Activated T-helper 1 cell treated with anti-CD3 and anti-CD28 coated beads, Interleukin-12 subunit alpha, Interleukin-12 subunit beta, Interleukin-2, Interleukin-4 antibody, amounts not matched to agents 30 ng/mL and 10 ng/mL and 1 ng/mL, durations not matched to agents 14 hours and 24 hours and 36 hours (primary cell): ENCODE data around the gene LKAAEAR1. TPM values are rescaled to one million over a fixed set of nuclear protein-coding genes. Genes with fewer than 3 reads are reported as not detected.

Experiments used
- DNase-seq: peaks from one replicate; pipeline ENCODE4 v3.0.0; 2021; ENCODE audit warnings: low spot score
- H3K27ac Mint-ChIP-seq: one replicate; pipeline ENCODE4 v1.8.0; 2021; ENCODE audit warnings: mild to moderate bottlenecking, mixed read lengths
- H3K27me3 Mint-ChIP-seq: one replicate; pipeline ENCODE4 v1.8.0; 2022; ENCODE audit warnings: mild to moderate bottlenecking, moderate library complexity, mixed read lengths; ENCODE audit not compliant: insufficient read depth
- H3K36me3 Mint-ChIP-seq: one replicate; pipeline ENCODE4 v1.8.0; 2021; ENCODE audit warnings: low read depth, mixed read lengths
- H3K4me1 Mint-ChIP-seq: one replicate; pipeline ENCODE4 v1.8.0; 2021; ENCODE audit warnings: low read depth, mixed read lengths
- H3K4me3 Mint-ChIP-seq: one replicate; pipeline ENCODE4 v1.8.0; 2021; ENCODE audit warnings: mild to moderate bottlenecking, moderate library complexity, mixed read lengths
- H3K9me3 Mint-ChIP-seq: one replicate; pipeline ENCODE4 v1.8.0; 2021; ENCODE audit warnings: mixed read lengths
- intact Hi-C: fragments of 100-400 bp; cut with micrococcal nuclease; formaldehyde crosslinking; loops from one replicate; pipeline ENCODE4 v1.15.1; 2024
- total RNA-seq: library from RNA; stranded (reverse); gene quantifications from 2 replicates; pipeline ENCODE4 v1.2.3, GENCODE V29; 2022

LKAAEAR1 gene
- total RNA-seq, 1 donor from 2014 or later, result 0.31 TPM

GRCh38 chr20:64116016-64116415 lies 31.8 kb upstream of the LKAAEAR1 start:
- Mint-ChIP-seq H3K36me3 (no peaks in the 10 kb centered on the region), H3K27me3 (peaks cover 2% of the 10 kb centered on the region), H3K9me3 (no peaks in the 10 kb centered on the region), H3K4me3 (no peak overlapping the region), H3K27ac (no peak overlapping the region), H3K4me1 (peaks cover 10% of the 10 kb centered on the region)
- no peak for DNase-seq
- intact Hi-C loops, result no loop called here

- Mint-ChIP-seq H3K4me3 (no peak overlapping the region), H3K27me3 (no peaks in the 10 kb centered on the region), H3K27ac (no peak overlapping the region), H3K36me3 (no peaks in the 10 kb centered on the region), H3K9me3 (no peaks in the 10 kb centered on the region), H3K4me1 (peaks cover 8% of the 10 kb centered on the region)
- intact Hi-C loops, result no loop called here
- DNase-seq, result no peak
Observed at GRCh38 chr20:64115171-64115911, 31.1 kb upstream of the LKAAEAR1 start.

GRCh38 chr20:64114356-64114971 lies 30.3 kb upstream of the LKAAEAR1 start:
- no peak for DNase-seq
- H3K4me3 Mint-ChIP-seq, result no peak overlapping the region
- no peak overlapping the region for H3K27ac Mint-ChIP-seq
- H3K27me3 Mint-ChIP-seq, result no peaks in the 10 kb centered on the region
- no peaks in the 10 kb centered on the region for H3K36me3 Mint-ChIP-seq
- H3K9me3 Mint-ChIP-seq, result no peaks in the 10 kb centered on the region
- H3K4me1 Mint-ChIP-seq, result no peaks in the 10 kb centered on the region
- intact Hi-C loops, result no loop called here

- Mint-ChIP-seq H3K36me3 (no peaks in the 10 kb centered on the region), H3K4me1 (no peaks in the 10 kb centered on the region), H3K27me3 (no peaks in the 10 kb centered on the region), H3K4me3 (no peak overlapping the region), H3K9me3 (no peaks in the 10 kb centered on the region), H3K27ac (no peak overlapping the region)
- no peak for DNase-seq
- intact Hi-C loops, result no loop called here
Observed at GRCh38 chr20:64113796-64114355, 29.7 kb upstream of the LKAAEAR1 start.

GRCh38 chr20:64113444-64113775 lies 29.2 kb upstream of the LKAAEAR1 start:
- intact Hi-C loops, result no loop called here

GRCh38 chr20:64112691-64113443 lies 28.7 kb upstream of the LKAAEAR1 start:
- H3K27me3 Mint-ChIP-seq, result no peaks in the 10 kb centered on the region
- H3K27ac Mint-ChIP-seq, result no peak overlapping the region
- H3K4me1 Mint-ChIP-seq, result no peaks in the 10 kb centered on the region
- H3K4me3 Mint-ChIP-seq, result no peak overlapping the region
- H3K36me3 Mint-ChIP-seq, result no peaks in the 10 kb centered on the region
- no peak for DNase-seq
- intact Hi-C loops, result no loop called here
- H3K9me3 Mint-ChIP-seq, result no peaks in the 10 kb centered on the region

More at GRCh38 chr20:64113444-64113775, 29.2 kb upstream of the LKAAEAR1 start:
- DNase-seq, result no peak
- H3K4me3 Mint-ChIP-seq, result no peak overlapping the region
- no peaks in the 10 kb centered on the region for H3K9me3 Mint-ChIP-seq
- H3K27me3 Mint-ChIP-seq, result no peaks in the 10 kb centered on the region
- no peaks in the 10 kb centered on the region for H3K4me1 Mint-ChIP-seq
- H3K27ac Mint-ChIP-seq, result no peak overlapping the region
- H3K36me3 Mint-ChIP-seq, result no peaks in the 10 kb centered on the region

- intact Hi-C loops, result no loop called here
- no peak overlapping the region for H3K27ac Mint-ChIP-seq
- no peaks in the 10 kb centered on the region for H3K9me3 Mint-ChIP-seq
- H3K4me3 Mint-ChIP-seq, result no peak overlapping the region
- no peaks in the 10 kb centered on the region for H3K36me3 Mint-ChIP-seq
- no peaks in the 10 kb centered on the region for H3K27me3 Mint-ChIP-seq
- no peaks in the 10 kb centered on the region for H3K4me1 Mint-ChIP-seq
- DNase-seq, result no peak
Observed at GRCh38 chr20:64111841-64112641, 27.8 kb upstream of the LKAAEAR1 start.

GRCh38 chr20:64110411-64111068 lies 26.3 kb upstream of the LKAAEAR1 start:
- no peaks in the 10 kb centered on the region for H3K27me3 Mint-ChIP-seq
- no peaks in the 10 kb centered on the region for H3K36me3 Mint-ChIP-seq
- no peak for DNase-seq
- intact Hi-C loops, result no loop called here
- no peaks in the 10 kb centered on the region for H3K4me1 Mint-ChIP-seq
- H3K4me3 Mint-ChIP-seq, result no peak overlapping the region
- H3K27ac Mint-ChIP-seq, result no peak overlapping the region
- no peaks in the 10 kb centered on the region for H3K9me3 Mint-ChIP-seq

GRCh38 chr20:64109831-64110391 lies 25.7 kb upstream of the LKAAEAR1 start:
- no peak overlapping the region for H3K27ac Mint-ChIP-seq
- no peaks in the 10 kb centered on the region for H3K36me3 Mint-ChIP-seq
- intact Hi-C loops, result no loop called here
- H3K4me3 Mint-ChIP-seq, result no peak overlapping the region
- H3K27me3 Mint-ChIP-seq, result no peaks in the 10 kb centered on the region
- no peaks in the 10 kb centered on the region for H3K4me1 Mint-ChIP-seq
- no peaks in the 10 kb centered on the region for H3K9me3 Mint-ChIP-seq
- DNase-seq, result no peak

GRCh38 chr20:64108731-64109681 lies 24.8 kb upstream of the LKAAEAR1 start:
- Mint-ChIP-seq H3K4me3 (no peak overlapping the region), H3K4me1 (no peaks in the 10 kb centered on the region), H3K9me3 (no peaks in the 10 kb centered on the region), H3K36me3 (no peaks in the 10 kb centered on the region), H3K27ac (no peak overlapping the region), H3K27me3 (no peaks in the 10 kb centered on the region)
- intact Hi-C loops, result no loop called here
- DNase-seq, result no peak

GRCh38 chr20:64107736-64108457 lies 23.7 kb upstream of the LKAAEAR1 start:
- no peaks in the 10 kb centered on the region for H3K9me3 Mint-ChIP-seq
- H3K4me3 Mint-ChIP-seq, result no peak overlapping the region
- no peaks in the 10 kb centered on the region for H3K36me3 Mint-ChIP-seq
- no peaks in the 10 kb centered on the region for H3K4me1 Mint-ChIP-seq
- no peak for DNase-seq
- intact Hi-C loops, result no loop called here
- H3K27ac Mint-ChIP-seq, result no peak overlapping the region
- H3K27me3 Mint-ChIP-seq, result peaks cover 10% of the 10 kb centered on the region
